Stimulated activated CD4-positive, alpha-beta T cell treated with anti-CD3 and anti-CD28 coated beads, Interleukin-15, amount 100 ng/mL, for 1 hour (primary cell): ENCODE data around the gene CALD1.

Experiments
- DNase-seq, 2 donors: peaks; one replicate each; pipeline ENCODE4 v3.0.0-alpha.2; 2020; ENCODE audit warnings: low read depth in 1 of 2, low spot score in 1 of 2

CALD1 gene

DNA sequence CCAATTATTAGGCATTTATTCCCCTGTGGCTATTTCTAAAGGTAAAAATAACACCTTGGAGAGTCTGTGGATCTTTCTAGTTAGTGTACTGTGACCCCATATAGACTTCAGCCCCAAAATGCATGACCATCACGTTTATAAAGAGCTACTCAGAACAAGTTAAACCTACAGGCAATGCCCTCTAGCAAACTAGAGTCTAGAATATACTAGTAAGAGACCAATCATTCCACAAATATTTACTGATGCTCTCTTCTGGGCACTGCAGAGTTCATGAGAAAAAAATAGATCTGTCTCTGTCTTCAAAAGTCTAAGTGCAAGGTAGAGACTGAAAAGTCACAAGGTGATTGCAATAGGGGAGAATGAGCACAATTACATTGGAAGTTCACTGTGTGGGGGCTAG, 20.5 kb upstream of the CALD1 start:
- DNase-seq, result no peak

DNA sequence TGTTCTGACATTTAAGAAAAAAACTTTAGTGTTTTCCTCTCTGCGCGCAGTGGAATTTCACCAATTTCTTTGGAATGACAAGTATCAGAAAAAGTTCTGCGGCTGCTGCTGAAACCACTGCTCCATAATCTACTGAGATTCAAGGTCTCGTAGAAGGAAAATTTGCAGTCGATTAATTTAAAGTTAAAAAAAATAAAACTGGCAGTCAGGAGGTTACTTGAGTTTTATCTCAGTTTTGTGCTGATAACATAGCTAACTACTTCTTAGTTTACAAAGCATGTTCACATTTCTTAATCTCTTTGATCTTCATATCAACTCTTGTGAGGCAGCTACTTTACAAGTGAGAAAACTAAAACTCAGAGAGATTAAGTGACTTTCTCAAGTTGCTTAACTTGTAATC, 18.2 kb upstream of the CALD1 start:
- DNase-seq, result no peak

DNA sequence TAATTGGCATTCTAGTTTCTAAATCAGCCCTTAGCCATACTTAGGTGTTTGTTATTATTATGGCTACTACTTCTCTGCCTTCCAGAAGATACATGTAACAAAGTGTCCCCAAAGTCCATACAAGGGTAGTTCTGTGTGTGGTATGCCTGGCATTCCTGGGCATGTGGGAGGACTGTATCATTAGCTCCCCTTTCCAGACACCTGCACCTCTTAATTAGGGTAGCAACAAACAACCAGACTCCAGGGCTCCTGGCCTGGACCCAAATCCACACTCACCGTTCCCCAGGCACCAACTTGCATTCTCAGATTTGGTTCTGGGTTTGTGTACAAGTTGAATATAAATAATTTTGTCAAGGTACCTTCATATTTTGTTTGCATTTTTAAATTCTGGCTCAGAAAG, 15.5 kb upstream of the CALD1 start:
- no peak for DNase-seq

DNA sequence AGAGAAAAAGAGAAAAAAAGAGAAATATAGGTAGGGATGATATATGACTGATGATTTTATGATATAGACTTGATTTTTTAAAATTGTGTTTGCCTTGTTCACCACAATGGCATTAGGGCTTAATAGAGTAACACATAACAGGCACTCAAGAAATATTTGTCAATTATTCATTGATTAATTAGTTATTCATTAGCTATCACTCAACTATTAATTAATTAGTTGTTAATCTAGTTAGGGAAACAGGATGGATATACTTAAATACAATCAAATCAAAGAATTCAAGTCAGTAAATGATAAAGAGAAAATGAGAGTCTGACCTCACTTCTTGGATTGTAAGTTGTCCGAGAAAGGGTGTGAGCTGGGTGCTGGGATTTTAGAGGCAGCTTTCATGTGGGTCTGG, 15.1 kb upstream of the CALD1 start:
- no peak for DNase-seq

DNA sequence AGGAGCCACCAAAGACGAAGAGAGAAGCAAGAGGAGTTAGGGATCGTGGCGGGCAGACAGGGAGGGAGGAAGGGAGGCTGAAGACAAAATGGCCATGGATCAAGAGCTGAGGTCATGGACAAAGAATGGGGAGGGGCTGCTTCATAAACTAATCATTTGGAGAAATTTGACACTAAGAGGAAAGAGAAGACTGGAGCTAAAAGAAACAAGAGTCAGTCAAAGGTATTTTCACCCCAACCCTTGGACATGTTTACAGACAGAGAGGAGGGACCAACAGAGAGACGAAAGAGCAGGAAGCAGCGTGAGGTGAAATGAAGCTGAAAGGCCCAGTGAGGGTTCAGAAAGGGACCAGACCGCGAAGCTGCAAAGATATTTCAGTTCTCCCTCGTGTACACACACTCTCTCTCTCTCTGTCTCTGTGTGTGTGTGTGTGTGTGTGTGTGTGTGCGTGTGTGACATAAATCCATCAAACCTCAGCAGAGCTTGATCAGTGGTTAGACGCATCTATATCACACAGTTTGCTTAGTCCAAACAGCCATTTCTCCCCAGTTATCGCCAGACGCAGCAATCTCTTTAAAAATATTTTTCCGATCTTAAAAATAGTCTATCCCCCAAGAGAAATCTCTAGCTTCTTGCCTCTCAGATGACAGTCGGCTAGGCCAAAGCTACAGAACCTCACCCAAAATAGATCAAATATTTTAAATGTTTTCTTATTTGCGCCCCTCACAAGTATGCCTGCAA, 12.5 kb upstream of the CALD1 start:
- no peak for DNase-seq

DNA sequence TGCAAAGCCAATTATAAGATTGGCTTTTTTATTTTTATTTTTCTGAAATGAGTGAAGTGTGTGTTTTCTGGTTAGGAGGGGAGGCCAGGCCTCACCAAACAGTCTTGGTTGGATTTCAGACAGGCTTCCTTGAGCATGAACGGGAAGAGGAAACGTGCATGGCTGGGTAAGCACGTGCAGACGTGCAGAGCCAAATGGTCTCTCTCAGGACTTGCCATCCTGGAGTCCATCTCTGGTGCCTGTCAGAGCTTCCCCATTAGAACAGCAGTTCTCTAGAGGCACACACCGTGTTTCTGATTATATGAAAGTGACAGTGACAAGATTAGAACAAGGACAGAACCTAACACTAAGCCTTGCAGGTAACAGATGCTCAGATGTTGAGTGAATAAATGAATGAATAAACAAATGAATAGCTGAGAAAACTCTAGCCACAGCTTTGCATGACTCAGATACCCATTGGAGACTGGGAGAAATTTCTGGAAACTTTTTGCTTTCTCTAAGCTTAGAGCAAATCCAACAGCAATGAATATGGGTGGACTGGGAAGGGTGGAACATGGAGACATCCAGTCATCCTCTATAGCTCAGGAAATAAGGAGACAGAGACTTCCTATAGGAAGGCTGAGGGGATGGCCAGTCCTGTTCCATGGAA, 11.8 kb upstream of the CALD1 start:
- DNase-seq, result no peak

DNA sequence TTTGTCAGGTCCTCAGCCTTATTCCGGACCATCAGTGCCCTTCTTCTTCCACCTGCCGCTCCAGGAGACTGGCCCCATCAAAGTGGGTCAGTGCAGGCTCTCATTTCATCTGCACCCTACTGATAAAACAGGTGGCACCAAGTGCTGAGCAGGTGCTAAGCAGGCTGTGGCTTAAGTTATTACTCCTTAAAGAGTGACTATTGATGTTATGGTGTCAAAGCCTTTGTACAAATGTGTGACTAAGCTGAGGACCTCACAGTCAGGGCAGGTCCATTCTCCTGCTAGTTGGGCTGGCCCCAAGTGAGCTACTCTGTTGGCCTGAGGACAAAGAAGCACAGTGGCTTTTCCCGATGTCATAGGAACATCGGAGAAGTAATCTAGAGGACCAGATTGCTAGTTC, 11.2 kb upstream of the CALD1 start:
- DNase-seq, result no peak

DNA sequence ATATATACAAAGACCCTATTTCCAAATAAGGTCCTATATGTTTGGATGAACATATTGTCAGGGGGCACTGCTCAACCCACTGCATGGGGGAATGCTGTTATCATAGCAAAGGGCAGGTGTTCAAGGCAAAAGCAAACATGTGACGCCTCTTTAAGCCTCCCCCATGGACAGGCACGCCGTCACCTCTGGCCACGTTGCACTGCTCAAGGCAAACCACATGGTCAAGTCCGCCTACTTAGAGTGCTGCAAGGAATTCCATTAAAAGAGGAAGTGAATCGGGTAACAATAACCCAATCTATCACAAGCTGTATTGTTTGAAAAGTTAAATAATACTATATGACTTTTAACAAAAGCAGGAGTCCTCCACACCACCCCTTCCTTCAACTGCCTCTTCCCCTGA, 8.8 kb upstream of the CALD1 start:
- no peak for DNase-seq

DNA sequence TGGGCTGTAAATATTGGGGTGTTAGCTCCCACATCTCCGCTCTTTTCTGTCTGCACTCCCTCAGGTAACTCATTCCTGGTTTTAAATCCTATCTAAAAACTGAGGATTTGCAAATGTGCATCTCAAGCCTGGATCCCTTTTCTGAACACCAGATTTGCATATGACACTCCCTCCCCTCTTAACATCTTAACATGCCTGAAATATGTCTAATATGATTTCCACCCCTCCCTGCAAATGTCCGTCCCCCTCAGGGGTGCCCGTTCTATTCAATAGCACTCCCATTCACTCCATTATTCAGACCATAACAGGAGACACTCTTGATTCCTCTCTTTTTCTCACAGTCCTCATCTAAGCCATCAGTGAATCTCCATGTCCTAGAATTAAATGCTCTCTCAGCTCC, 8.3 kb upstream of the CALD1 start:
- no peak for DNase-seq

DNA sequence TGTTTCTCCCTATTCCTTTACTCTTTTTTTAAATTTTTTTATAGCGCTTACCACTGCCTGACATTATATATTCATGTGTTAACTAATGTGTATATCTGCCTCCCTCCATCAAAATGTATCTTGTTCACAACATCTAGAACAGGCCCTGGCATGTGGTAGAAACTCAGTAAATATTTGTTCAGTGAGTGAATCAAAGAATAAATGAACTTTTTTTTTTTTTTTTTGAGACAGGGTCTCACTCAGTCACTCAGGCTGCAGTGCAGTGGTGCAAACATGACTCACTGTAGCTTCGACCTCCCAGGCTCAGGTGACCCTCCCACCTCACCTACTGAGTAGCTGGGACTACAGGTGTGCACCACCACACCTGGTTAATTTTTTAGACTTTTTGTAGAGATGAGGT, 7.5 kb upstream of the CALD1 start:
- DNase-seq, result no peak

DNA sequence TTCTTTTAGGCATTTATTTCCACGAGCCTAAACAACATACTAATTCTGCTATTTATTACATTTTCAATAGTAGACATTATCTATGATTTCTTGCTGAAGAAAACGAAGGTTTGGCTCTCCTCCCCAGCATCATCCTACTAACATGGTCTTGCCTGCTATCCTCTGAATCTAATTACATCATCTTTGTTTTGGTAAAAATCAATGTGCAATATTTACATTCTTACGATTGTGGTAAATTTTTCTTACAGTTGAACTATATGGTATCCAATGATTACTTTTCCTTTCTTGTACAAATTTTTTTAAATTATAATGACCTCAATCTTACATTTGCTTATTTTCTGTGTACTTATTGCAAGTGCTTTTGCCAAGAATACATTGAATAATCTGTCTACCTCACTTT, 7.0 kb upstream of the CALD1 start:
- DNase-seq, result no peak

DNA sequence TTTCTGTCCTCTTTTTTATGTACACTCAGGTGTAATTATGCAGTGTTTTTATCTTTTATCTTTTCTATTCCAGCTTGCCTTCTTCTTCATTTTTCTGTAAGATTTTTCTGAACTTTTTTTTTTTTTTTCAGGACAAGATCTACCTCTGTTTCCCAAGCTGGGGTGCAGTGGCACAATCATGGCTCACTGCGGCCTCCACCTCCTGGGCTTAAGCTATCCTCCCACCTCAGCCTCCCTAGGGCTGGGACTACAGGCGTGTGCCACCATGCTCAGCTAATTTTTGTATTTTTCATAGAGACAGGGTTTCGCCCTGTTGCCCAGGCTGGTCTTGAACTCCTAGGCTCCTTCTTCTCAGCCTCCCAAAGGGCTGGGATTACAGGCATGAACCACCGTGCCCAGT, 6.3 kb upstream of the CALD1 start:
- DNase-seq, result no peak

DNA sequence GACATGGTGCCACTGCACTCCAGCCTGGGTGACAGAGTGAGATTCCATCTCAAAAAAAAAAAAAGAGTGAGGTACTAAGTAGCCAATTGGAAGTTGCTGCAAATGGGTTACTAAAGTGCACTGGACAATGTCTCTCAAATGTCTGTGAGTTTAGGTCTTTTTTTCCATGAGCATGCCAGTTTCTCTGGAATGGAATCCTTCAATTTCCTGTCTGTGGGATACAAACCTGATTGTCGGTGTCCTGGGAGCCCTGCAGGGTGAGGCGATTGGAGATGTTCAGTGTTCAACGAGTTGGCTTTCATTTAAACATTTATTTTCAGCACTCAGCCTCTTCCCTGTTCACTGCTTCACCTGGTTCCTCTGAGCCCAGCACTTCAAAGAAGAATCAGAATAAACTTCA, 5.3 kb upstream of the CALD1 start:
- DNase-seq, result no peak

DNA sequence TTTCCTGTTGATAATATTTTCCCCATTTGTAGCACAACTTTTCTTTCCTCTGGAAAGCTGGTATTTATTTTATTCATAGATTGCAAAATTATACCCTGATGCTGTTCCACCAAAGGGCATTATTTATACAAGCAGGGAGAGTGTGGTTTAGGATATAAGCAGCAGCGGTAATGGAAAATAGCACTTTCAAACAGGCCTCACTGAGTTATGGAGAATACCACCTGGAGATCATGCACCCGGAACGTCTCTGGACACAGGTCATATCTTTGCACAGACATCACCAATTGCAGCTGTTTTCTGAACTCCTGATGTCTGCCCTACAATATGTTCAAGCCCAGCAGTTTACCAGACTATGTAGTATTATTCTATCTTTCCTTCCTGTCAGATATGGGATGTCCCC, 2.0 kb upstream of the CALD1 start:
- no peak for DNase-seq

DNA sequence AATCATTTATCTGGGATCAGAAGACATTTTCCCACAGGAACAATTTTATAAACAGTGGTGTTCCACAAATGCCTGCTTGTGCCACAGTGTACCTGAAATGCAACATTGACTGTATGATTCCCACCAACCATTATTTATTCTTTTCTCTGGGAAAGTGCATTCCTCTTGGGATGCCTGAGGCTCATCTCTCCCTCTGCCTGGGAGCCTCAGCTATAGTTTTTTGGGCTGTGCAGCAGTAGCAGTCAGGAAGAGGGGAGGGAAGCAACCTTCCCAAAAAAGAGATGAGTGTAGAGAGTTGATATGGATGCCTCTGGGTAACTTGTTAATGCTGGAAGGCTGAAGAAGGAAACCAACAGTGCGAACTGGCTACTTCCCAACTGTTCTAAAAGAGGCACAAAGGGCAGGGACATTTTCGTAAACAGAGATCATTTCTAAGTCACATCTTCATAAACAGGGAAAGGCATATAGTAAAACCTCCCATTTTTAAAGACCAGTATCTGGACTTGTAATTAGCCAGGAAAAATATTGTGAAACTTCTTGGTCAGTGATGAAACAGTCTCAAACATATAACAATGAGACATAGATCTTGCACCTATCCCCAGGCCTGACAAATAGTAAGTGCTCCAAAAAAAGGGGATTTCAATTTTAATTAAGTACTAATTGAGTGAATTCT, 1.4 kb upstream of the CALD1 start:
- no peak for DNase-seq

DNA sequence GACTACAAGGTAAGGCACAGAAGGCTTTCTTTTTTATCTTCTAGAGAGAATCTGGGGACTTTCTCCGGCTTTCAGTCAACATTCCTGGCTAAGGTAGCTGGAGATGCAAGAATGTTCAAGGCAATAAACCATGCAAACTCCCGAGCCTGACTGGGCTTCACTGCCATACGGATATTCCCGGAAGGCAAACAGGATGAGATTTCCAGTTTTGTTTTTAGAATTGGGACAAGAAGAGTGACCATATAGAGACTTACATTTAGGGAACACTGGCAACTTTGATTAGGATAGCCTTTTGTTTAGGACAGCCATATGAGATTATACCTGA, 269 bp downstream of the CALD1 start:
- DNase-seq, result no peak

DNA sequence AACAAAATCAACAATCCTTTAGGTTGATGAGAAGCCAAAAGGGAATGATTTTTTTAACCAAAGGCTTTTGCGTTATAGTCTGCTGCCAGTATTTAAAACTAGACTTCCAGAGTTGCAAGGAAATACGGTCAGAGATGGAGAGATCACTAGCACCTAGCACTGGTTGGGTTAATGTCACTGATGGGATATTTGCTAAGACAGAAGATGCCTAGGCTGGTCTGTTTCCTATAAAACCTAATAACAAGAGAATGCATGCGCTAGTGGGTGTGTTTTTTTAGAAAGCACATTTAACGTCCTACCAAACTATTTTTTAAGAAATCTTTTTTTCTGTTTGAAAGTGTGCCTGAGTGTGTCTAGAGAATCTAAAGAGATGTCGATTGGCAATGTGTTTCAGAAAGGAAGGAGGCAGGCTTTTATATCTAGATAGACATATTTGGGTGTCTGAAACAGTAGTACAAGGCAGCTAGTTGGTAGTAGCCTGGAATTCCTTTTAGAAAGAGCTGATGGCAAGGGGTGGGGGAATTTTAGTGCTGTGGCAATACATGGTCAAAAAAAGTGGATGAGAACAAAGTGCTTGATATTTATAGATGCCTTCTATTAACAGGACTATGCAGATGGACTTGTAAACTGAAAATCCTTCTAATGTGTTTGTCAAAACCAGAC, 863 bp downstream of the CALD1 start:
- DNase-seq, result no peak

DNA sequence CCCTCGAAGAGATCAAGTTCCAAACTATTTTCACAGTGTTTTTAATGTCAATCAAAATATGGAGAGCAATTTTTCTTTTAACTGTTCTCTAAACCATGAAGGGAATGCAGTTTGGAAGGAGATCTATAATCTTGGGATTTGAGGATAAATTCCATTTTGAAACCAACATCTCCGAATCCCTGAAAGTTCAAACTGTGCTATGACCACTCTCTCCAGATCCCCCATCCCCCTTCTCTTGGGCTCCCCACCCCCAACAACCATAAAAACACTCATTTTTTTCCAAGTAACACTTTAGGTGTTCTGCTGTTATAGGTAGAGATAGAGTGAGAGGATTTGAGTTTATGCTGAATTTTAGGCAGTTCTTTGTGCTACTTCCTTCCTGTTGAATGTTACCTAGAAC, 1.7 kb downstream of the CALD1 start:
- DNase-seq, result no peak

DNA sequence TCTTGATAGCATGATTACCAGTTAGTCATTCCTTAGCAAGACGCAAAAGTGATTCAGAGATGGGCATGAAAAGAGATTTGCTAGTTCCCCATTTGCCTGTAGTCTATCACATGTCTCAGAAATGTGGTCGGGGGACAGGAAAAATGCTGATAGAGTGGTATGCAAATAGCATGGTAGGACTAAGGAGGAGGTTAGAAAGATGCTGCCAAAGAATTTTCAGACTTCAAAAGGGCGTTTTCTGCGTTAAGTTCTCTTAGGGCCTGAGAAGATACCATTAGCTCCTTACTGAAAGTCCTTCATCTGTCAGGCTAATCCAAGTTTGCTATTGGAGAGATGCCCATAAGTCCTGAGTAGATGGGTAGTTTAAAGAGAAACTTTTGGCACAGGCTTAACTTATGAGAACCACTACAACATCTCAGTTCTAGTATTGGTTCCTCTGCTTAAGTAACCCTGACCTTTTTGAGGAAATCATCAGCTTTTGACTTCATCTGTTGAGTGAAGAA, 2.7 kb downstream of the CALD1 start:
- DNase-seq, result no peak

DNA sequence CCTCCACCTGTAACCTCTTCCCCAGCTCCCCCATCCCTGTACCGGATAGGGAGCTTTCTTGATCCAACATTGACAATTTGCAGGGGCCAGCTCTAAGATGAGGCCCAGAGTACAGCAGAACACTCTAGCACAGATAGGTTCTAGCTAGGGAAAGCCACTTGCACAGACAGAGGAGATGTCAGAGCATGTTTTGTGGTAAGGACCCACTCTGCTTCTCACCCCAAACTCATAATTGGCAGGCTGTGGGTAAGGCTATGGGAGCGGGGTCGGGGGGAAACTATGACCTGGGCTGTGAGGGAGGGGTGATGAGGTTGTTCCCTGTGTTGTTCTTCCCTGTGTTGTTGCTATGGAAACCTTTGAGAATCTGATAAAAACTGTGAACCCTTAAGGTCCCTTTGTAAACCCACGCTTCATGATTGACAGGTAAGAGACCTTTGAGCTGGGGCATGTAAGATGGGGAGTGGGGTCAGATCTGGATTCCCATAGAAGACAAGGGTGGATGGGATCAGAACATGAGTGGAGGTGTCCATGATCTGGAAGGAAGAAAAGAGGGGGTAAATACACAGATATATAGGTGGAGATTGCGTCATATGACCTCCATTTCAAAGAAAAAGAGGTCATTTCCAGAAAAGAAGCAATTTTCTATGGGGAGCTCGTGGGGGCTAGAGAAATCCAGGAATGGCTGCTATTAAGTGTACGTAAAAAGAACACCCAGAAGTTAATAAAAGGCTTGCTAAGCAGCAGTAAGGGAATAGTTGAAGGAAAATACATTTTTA, 4.0 kb downstream of the CALD1 start:
- DNase-seq, result no peak
